HG02678 (cell line): ENCODE measurements around the gene TNFSF10.
"Not testable (repeated sequence)": the region's sequence is repeated elsewhere in the genome, so short reads cannot be mapped to it uniquely, and the experiment has no call there.

Experiments used
- ATAC-seq: cut with Tn5 transposase; IDR thresholded peaks from one replicate; pipeline ENCODE4 v1.9.1; 2021; ENCODE audit warnings: mild to moderate bottlenecking, moderate library complexity; ENCODE audit not compliant: unreplicated experiment

The TNFSF10 gene

GRCh38 chr3:172544404-172544803, 21.2 kb upstream of the TNFSF10 start:
- no peak for ATAC-seq

GRCh38 chr3:172543884-172544283, 20.7 kb upstream of the TNFSF10 start:
- no peak for ATAC-seq

- ATAC-seq, result no peak
Measured at GRCh38 chr3:172543419-172543818, 20.2 kb upstream of the TNFSF10 start.

- no peak for ATAC-seq
Measured at GRCh38 chr3:172542999-172543398, 19.8 kb upstream of the TNFSF10 start.

GRCh38 chr3:172541945-172542488, 18.8 kb upstream of the TNFSF10 start:
- no peak for ATAC-seq

GRCh38 chr3:172540049-172540448, 16.8 kb upstream of the TNFSF10 start:
- ATAC-seq, result no peak

GRCh38 chr3:172539273-172539672, 16.0 kb upstream of the TNFSF10 start:
- no peak for ATAC-seq

GRCh38 chr3:172538368-172539151, 15.3 kb upstream of the TNFSF10 start:
- ATAC-seq, result no peak

GRCh38 chr3:172537507-172538158, 14.4 kb upstream of the TNFSF10 start:
- ATAC-seq, result no peak

- ATAC-seq, result no peak
Measured at GRCh38 chr3:172536993-172537419, 13.8 kb upstream of the TNFSF10 start.

- no peak for ATAC-seq
Measured at GRCh38 chr3:172536505-172536904, 13.3 kb upstream of the TNFSF10 start.

GRCh38 chr3:172530566-172530965, 7.3 kb upstream of the TNFSF10 start:
- no peak for ATAC-seq

- ATAC-seq, result no peak
Measured at GRCh38 chr3:172530101-172530561, 6.9 kb upstream of the TNFSF10 start.

GRCh38 chr3:172528677-172529076, 5.4 kb upstream of the TNFSF10 start:
- ATAC-seq, result no peak

GRCh38 chr3:172527306-172527705, 4.1 kb upstream of the TNFSF10 start:
- ATAC-seq, result no peak

- ATAC-seq, result no peak
Measured at GRCh38 chr3:172525116-172525613, 1.9 kb upstream of the TNFSF10 start.

GRCh38 chr3:172524611-172525010, 1.4 kb upstream of the TNFSF10 start:
- no peak for ATAC-seq

- ATAC-seq, result not testable (repeated sequence)
Measured at GRCh38 chr3:172521837-172522726, 1.1 kb downstream of the TNFSF10 start.

- peak; percentile 51 for ATAC-seq
Measured at GRCh38 chr3:172520301-172520831, 2.9 kb downstream of the TNFSF10 start.

- no peak for ATAC-seq
Measured at GRCh38 chr3:172519740-172520139, 3.5 kb downstream of the TNFSF10 start.
